Testis (tissue), 3 donors: Measurements from ENCODE around the gene CST11. TPM values are rescaled to one million over a fixed set of nuclear protein-coding genes. Genes with fewer than 3 reads are reported as not detected.

Experiments
- DNase-seq: peaks from one replicate; pipeline ENCODE4 v3.0.0-alpha.2; 2019
- H3K27ac ChIP-seq, 2 donors: fragments of 200-600 bp; sonication (generic); one replicate each; pipeline ENCODE4 v1.5.1; 2019
- H3K27me3 ChIP-seq: fragments of 200-600 bp; sonication (generic); one replicate; pipeline ENCODE4 v1.5.1; 2019
- H3K36me3 ChIP-seq: fragments of 200-600 bp; sonication (generic); one replicate; pipeline ENCODE4 v1.5.1; 2017; ENCODE audit warnings: low read depth; ENCODE audit errors: missing control alignments
- H3K4me1 ChIP-seq: fragments of 200-600 bp; sonication (generic); one replicate; pipeline ENCODE4 v1.5.1; 2019
- H3K4me3 ChIP-seq, 2 donors: fragments of 200-600 bp; sonication (generic); one replicate each; pipeline ENCODE4 v1.5.1; 2017 to 2019
- H3K9me3 ChIP-seq: fragments of 200-600 bp; sonication (generic); one replicate; pipeline ENCODE4 v1.5.1; 2017
- CTCF ChIP-seq, 3 experiments: fragments of 450-650 bp in 2 of 3; fragments of 200-600 bp in 1 of 3; sonication (generic) in 1 of 3; IDR thresholded peaks; one replicate each; pipeline ENCODE4 v1.5.1; 2016 to 2019; ENCODE audit warnings: antibody characterized with exemption in 3 of 3, mild to moderate bottlenecking in 2 of 3, moderate library complexity in 1 of 3
- POLR2A ChIP-seq: fragments of 450-650 bp; IDR thresholded peaks from one replicate; pipeline ENCODE4 v1.6.1; 2017; ENCODE audit warnings: antibody characterized with exemption, mild to moderate bottlenecking, moderate library complexity
- WGBS, 2 donors: methylation state at CpG; one replicate each; pipeline ENCODE4 v1.1.5; 2018; 5-methylcytosine and 5-hydroxymethylcytosine counted together
- intact Hi-C: fragments of 100-400 bp; cut with DNase I; formaldehyde crosslinking; loops from one replicate; pipeline ENCODE4 v1.15.1; 2023; ENCODE audit warnings: low total_unique reads
- polyA plus RNA-seq: library from polyadenylated mRNA; stranded (reverse); fragments of 350-450 nt; fragmentation: Illumina TruSeq; extraction: RNeasy Lipid Tissue Mini Kit (QIAGEN cat#74804); gene quantifications from one replicate; pipeline ENCODE4 v1.2.3, GENCODE V29; 2014; ENCODE audit warnings: low read depth, low replicate concordance; ENCODE audit not compliant: insufficient read depth
- total RNA-seq, 2 donors: library from RNA; depleted of rRNA; stranded (reverse); fragments of >200 nt; gene quantifications; one replicate each; pipeline ENCODE4 v1.2.3, GENCODE V29; 2016

CST11 gene
- total and polyA plus RNA-seq, 3 donors from 2014 or later, result not detected

DNA sequence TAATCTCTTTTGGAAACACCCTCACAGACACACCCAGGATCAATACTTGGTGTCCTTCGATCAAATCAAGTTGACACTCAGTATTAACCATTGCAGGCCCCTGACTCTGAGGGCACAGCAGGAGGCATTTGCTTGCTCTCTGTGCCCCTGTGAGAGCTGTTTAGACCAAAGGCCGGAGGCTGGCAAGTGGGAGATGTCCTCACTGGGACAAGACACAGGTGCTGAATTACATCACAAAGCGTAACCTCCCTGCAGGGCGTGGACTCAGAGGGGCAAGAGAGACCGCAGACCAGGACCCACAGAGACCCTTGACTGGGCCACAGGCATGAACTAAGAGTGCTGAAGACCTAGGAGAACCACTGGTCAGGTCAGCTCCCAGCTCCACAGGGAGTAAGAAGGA is 38.1 kb upstream of the CST11 start, which contains the start of gene CST8:
TSS of gene CST8 (plus strand) at position 301 of the 400 bp plus-strand sequence. CDS start 551 bp downstream, outside the sequence.
- Histone ChIP-seq H3K36me3 (no peaks in the 10 kb centered on the region), H3K27ac (no peak within 1 kb of the TSS), H3K9me3 (no peaks in the 10 kb centered on the region), H3K27me3 (no peaks in the 10 kb centered on the region), H3K4me1 (no peaks in the 10 kb centered on the region), H3K4me3 (no peak within 1 kb of the TSS)
- TF ChIP-seq POLR2A (no peak), CTCF (IDR thresholded peaks at IDR 0.05) (no peak)
- no peak for DNase-seq
- 93 to 96% methylated on average over 5 of the region's 5 CpGs for WGBS, 2 donors
- intact Hi-C loops, result no loop called here

DNA sequence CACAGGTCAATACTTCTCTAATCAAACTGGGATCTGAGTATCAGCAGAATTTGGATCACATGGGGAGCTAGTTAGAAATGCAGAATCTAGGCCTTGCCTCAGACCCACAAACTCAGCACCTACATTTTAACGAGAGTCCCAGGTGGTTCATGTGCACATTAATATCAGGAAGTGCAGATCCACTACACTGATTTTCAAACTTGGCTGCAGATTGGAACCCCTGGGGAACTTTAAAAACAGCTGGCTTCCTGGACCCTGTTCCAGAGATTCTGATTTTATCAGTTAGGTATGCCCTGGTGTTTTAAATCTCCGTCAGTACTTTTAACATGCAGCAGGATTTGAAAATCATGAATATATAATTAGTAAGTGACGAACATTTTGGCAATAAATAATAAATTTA is 36.3 kb upstream of the CST11 start:
- Histone ChIP-seq H3K4me3 (no peak overlapping the region), H3K36me3 (no peaks in the 10 kb centered on the region), H3K27ac (no peak overlapping the region), H3K27me3 (no peaks in the 10 kb centered on the region), H3K9me3 (no peaks in the 10 kb centered on the region), H3K4me1 (no peaks in the 10 kb centered on the region)
- intact Hi-C loops, result no loop called here
- 79 to 89% methylated on average over 3 of the region's 3 CpGs for WGBS, 2 donors
- DNase-seq, result no peak
- no peak for TF ChIP-seq POLR2A
- TF ChIP-seq CTCF (IDR thresholded peaks at IDR 0.05), result no peak

DNA sequence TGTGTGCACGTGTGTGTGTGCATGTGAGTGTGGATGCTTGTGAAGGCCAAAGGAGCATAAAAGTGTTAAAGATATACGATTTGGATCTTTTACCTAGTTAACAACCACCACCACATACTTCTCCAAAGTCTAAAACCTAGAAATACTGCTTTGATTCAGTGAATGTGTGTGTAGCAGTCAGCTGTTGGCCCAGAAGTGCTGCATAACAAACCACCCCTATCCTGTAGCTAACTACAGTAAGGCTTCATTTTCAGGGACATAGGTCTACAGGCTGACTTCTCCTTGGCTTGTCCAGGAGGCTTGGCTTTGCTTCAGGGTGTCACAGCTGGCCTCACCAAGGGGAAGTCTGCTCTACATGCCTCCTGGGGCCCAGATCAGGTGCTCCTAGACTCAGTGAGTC is 35.8 kb upstream of the CST11 start:
- intact Hi-C loops, result no loop called here
- H3K36me3 ChIP-seq, result no peaks in the 10 kb centered on the region
- WGBS, 2 donors, result 85 to 92% methylated on average over 2 of the region's 2 CpGs
- no peaks in the 10 kb centered on the region for H3K4me1 ChIP-seq
- DNase-seq, result no peak
- H3K27me3 ChIP-seq, result no peaks in the 10 kb centered on the region
- no peak for TF ChIP-seq POLR2A
- TF ChIP-seq CTCF (IDR thresholded peaks at IDR 0.05), result no peak
- no peak overlapping the region for H3K4me3 ChIP-seq
- H3K9me3 ChIP-seq, result no peaks in the 10 kb centered on the region
- no peak overlapping the region for H3K27ac ChIP-seq

GRCh38 chr20:23484081-23484480 is 31.4 kb upstream of the CST11 start:
- H3K4me3 ChIP-seq, result no peak overlapping the region
- no peaks in the 10 kb centered on the region for H3K36me3 ChIP-seq
- intact Hi-C loops, result no loop called here
- 83 to 84% methylated on average over 4 of the region's 4 CpGs for WGBS, 2 donors
- peaks cover 3% of the 10 kb centered on the region for H3K4me1 ChIP-seq
- no peaks in the 10 kb centered on the region for H3K27me3 ChIP-seq
- H3K27ac ChIP-seq, result no peak overlapping the region
- no peaks in the 10 kb centered on the region for H3K9me3 ChIP-seq
- no peak for DNase-seq
- TF ChIP-seq CTCF (IDR thresholded peaks at IDR 0.05) (no peak), POLR2A (no peak)

DNA sequence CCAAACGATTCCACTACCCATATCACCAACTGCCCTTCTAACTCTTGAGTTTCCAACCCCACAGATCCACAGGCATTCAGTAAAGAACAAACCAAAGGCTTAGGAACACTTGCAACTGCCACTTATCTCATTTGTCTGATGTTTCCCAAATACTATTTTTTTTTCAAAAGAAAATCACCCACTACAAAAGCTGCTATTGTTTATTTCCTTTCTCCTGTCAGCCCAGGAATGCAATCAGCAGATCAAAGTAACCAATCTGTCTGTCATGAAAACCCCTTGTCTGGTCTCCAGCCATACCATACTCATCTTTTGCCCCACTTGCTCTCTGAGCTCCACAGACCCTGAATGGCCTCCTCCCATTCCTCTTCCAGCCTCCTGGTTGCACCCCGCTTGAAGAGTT is 29.5 kb upstream of the CST11 start:
- Histone ChIP-seq H3K4me3 (no peak overlapping the region), H3K4me1 (peaks cover 3% of the 10 kb centered on the region), H3K9me3 (no peaks in the 10 kb centered on the region), H3K36me3 (no peaks in the 10 kb centered on the region), H3K27me3 (no peaks in the 10 kb centered on the region), H3K27ac (no peak overlapping the region)
- DNase-seq, result no peak
- 77 to 79% methylated on average over 2 of the region's 2 CpGs for WGBS, 2 donors
- intact Hi-C loops, result no loop called here
- no peak for TF ChIP-seq POLR2A
- no peak for TF ChIP-seq CTCF (IDR thresholded peaks at IDR 0.05)
